ENCODE data around the gene FBXO15. TPM values are rescaled to one million over a fixed set of nuclear protein-coding genes. Genes with fewer than 3 reads are reported as not detected.

The FBXO15 gene
- total RNA-seq, 4 donors from 2014 or later: 0.60 to 0.80 TPM; not detected in 2

DNA sequence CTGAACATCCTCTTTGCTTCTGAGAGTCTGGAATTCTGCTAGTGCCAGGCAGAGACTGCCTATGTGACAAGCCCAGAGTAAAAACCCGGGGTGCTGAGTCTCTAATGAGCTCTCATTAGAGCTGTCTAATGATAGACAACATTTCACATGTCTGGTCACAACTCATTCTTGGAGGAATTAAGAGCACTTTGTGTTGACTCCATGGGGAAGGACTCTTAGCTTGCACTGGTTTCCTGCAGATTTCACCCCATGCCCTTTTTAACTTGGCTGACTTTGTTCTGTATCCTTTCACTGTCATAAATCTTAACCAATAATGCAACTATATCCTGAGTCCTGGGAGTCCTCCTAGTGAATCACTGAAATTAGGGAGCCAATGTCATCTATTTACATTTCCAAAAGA, 33.5 kb downstream of the FBXO15 start:
- Histone ChIP-seq H3K27me3 (no peaks in the 10 kb centered on the region), H3K4me3 (no peak overlapping the region), H3K36me3 (no peaks in the 10 kb centered on the region), H3K9me3 (no peaks in the 10 kb centered on the region), H3K4me1 (no peaks in the 10 kb centered on the region), H3K27ac (no peak overlapping the region)
- TF ChIP-seq POLR2A (IDR thresholded peaks at IDR 0.05) (no peak), POLR2AphosphoS5 (IDR thresholded peaks at IDR 0.05) (no peak), CTCF (IDR thresholded peaks at IDR 0.05) (no peak), EP300 (IDR thresholded peaks at IDR 0.05) (no peak)
- DNase-seq (ENCODE audit: low spot score in 2 of 2): no peak
- 67% methylated on average over 1 of the region's 1 CpG for WGBS

- H3K27me3 ChIP-seq: no peaks in the 10 kb centered on the region
- DNase-seq (ENCODE audit: low spot score in 2 of 2): no peak
- no peaks in the 10 kb centered on the region for H3K4me1 ChIP-seq
- H3K4me3 ChIP-seq: no peak overlapping the region
- H3K27ac ChIP-seq: no peak overlapping the region
- TF ChIP-seq EP300 (IDR thresholded peaks at IDR 0.05): no peak
- TF ChIP-seq CTCF (IDR thresholded peaks at IDR 0.05): no peak
- no peak for TF ChIP-seq POLR2A (IDR thresholded peaks at IDR 0.05)
- no peak for TF ChIP-seq POLR2AphosphoS5 (IDR thresholded peaks at IDR 0.05)
- H3K36me3 ChIP-seq: no peaks in the 10 kb centered on the region
- no peaks in the 10 kb centered on the region for H3K9me3 ChIP-seq
Measured at GRCh38 chr18:74113711-74114110, 33.9 kb downstream of the FBXO15 start.

DNA sequence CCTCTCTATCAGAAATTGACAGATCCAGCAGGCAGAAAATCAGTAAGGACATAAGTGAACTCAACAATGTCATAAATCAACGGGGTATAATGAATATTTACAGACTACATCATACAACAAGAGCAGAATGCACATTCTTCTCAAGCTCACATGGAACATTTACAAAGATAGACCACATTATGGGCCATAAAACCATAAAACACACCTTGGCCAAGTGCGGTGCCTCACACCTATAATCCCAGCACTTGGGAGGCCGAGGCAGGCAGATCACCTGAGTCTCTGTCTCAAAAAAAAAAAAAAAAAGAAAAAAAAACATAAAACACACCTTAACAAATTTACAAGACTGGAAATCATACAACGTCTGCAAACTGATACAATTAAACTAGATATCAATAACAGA, 36.7 kb downstream of the FBXO15 start:
- Histone ChIP-seq H3K27ac (no peak overlapping the region), H3K4me3 (no peak overlapping the region), H3K36me3 (no peaks in the 10 kb centered on the region), H3K9me3 (no peaks in the 10 kb centered on the region), H3K27me3 (no peaks in the 10 kb centered on the region), H3K4me1 (no peaks in the 10 kb centered on the region)
- no peak for TF ChIP-seq POLR2A (IDR thresholded peaks at IDR 0.05)
- no peak for TF ChIP-seq CTCF (IDR thresholded peaks at IDR 0.05)
- TF ChIP-seq POLR2AphosphoS5 (IDR thresholded peaks at IDR 0.05): no peak
- TF ChIP-seq EP300 (IDR thresholded peaks at IDR 0.05): no peak
- 86% methylated on average over 4 of the region's 4 CpGs for WGBS
- no peak for DNase-seq (ENCODE audit: low spot score in 2 of 2)

- 97% methylated on average over 1 of the region's 1 CpG for WGBS
- no peaks in the 10 kb centered on the region for H3K4me1 ChIP-seq
- H3K27me3 ChIP-seq: no peaks in the 10 kb centered on the region
- DNase-seq (ENCODE audit: low spot score in 2 of 2): no peak
- no peak for TF ChIP-seq POLR2AphosphoS5 (IDR thresholded peaks at IDR 0.05)
- no peak for TF ChIP-seq POLR2A (IDR thresholded peaks at IDR 0.05)
- TF ChIP-seq CTCF (IDR thresholded peaks at IDR 0.05): no peak
- no peak for TF ChIP-seq EP300 (IDR thresholded peaks at IDR 0.05)
- no peaks in the 10 kb centered on the region for H3K36me3 ChIP-seq
- H3K9me3 ChIP-seq: no peaks in the 10 kb centered on the region
- no peak overlapping the region for H3K4me3 ChIP-seq
- H3K27ac ChIP-seq: no peak overlapping the region
Measured at GRCh38 chr18:74110149-74110548, 37.5 kb downstream of the FBXO15 start.

- TF ChIP-seq CTCF (IDR thresholded peaks at IDR 0.05) (no peak), POLR2AphosphoS5 (IDR thresholded peaks at IDR 0.05) (no peak), POLR2A (IDR thresholded peaks at IDR 0.05) (no peak), EP300 (IDR thresholded peaks at IDR 0.05) (no peak)
- no peaks in the 10 kb centered on the region for H3K4me1 ChIP-seq
- H3K27me3 ChIP-seq: no peaks in the 10 kb centered on the region
- 89% methylated on average over 2 of the region's 2 CpGs for WGBS
- H3K36me3 ChIP-seq: no peaks in the 10 kb centered on the region
- no peak overlapping the region for H3K4me3 ChIP-seq
- no peak overlapping the region for H3K27ac ChIP-seq
- peaks cover 7% of the 10 kb centered on the region for H3K9me3 ChIP-seq
- DNase-seq (ENCODE audit: low spot score in 2 of 2): no peak
Measured at GRCh38 chr18:74108460-74108859, 39.2 kb downstream of the FBXO15 start.
